Measurements from ENCODE around the gene WBP2. TPM values are rescaled to one million over a fixed set of nuclear protein-coding genes. Genes with fewer than 3 reads are reported as not detected.

Gene WBP2
- polyA plus RNA-seq, 3 donors, result 62.4 to 93.3 (median 67.9) TPM

DNA sequence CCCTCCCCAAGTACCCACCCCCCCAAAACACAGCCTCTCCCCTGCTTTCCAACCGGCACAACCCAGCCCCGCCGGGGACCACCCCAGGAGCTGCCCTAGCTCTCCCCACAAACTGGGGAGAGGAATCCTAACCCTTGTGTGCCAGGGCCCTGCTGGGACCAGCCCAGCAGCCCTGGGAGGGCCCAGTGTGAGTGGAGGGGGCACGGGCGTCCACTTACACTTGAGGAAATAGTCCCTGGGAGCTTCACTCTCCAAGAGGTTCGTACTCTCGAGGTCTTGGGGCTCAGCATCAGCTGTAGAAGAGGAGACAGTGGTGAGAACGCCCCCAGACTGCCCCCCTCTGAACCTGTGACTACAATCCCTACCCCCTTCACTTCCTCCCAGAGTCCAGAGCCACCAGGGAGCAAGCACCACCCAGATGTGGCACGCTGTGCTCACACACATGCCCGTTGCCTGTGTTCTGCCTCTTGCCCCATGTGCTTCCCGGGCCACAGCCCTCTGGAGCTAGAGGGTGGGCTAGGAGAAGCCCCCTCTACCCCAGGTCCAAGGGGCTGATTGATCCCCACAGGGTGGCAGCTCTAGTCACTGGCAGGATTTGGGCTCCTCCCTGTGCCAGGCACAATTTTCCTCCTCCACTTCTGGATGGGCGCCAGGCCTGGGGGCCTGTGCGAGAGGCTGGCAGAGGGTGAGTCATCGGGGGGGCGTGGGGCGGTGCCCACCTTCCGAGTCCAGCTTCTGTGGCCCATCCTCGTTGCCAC lies 20.2 kb upstream of the WBP2 start:
- peaks cover 2 to 6% of the 10 kb centered on the region in 2 donors for H3K36me3 Mint-ChIP-seq
- peaks cover 28% of the 10 kb centered on the region for H3K4me1 Mint-ChIP-seq
- H3K4me2 ChIP-seq (replicated peaks; ENCODE audit: extremely low read depth, low read length, poor library complexity, severe bottlenecking), result peak overlapping the region; percentile 58
- intact Hi-C loops (cut with micrococcal nuclease), result no loop called here
- no peak overlapping the region for H3K27ac Mint-ChIP-seq
- H4K20me1 ChIP-seq (ENCODE audit: insufficient read depth, low read length), result no peaks in the 10 kb centered on the region
- H3K4me3 ChIP-seq (replicated peaks in 1 of 3; ENCODE audit: low read depth in 2 of 3, low read length in 3 of 3), result peak overlapping the region in 1 of 3 experiments; percentile 60
- H3K4me1 ChIP-seq (ENCODE audit: control insufficient read depth in 1 of 2, insufficient read depth in 2 of 2, low read length in 2 of 2), result peaks cover 27 to 38% of the 10 kb centered on the region in 2 donors
- DNase-seq, result no peak
- peaks cover 0 to 14% (median 4%) of the 10 kb centered on the region in 7 donors for H3K9me3 Mint-ChIP-seq
- peak overlapping the region in 1 of 2 donors; percentile 95 for H3K4me3 Mint-ChIP-seq
- TF ChIP-seq, protein P1, sequence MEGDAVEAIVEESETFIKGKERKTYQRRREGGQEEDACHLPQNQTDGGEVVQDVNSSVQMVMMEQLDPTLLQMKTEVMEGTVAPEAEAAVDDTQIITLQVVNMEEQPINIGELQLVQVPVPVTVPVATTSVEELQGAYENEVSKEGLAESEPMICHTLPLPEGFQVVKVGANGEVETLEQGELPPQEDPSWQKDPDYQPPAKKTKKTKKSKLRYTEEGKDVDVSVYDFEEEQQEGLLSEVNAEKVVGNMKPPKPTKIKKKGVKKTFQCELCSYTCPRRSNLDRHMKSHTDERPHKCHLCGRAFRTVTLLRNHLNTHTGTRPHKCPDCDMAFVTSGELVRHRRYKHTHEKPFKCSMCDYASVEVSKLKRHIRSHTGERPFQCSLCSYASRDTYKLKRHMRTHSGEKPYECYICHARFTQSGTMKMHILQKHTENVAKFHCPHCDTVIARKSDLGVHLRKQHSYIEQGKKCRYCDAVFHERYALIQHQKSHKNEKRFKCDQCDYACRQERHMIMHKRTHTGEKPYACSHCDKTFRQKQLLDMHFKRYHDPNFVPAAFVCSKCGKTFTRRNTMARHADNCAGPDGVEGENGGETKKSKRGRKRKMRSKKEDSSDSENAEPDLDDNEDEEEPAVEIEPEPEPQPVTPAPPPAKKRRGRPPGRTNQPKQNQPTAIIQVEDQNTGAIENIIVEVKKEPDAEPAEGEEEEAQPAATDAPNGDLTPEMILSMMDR (IDR thresholded peaks at IDR 0.05), result no peak
- peaks cover 16 to 43% of the 10 kb centered on the region in 2 donors for H3K27me3 ChIP-seq (ENCODE audit: control insufficient read depth in 2 of 2, insufficient read depth in 2 of 2, low read length in 2 of 2)
- H3K36me3 ChIP-seq (replicated peaks in 1 of 2; ENCODE audit: control insufficient read depth in 1 of 2, insufficient read depth in 2 of 2, low read length in 2 of 2), result no peaks in the 10 kb centered on the region
- H3K9me3 ChIP-seq (replicated peaks in 1 of 2; ENCODE audit: control insufficient read depth in 1 of 2, insufficient read depth in 1 of 2, low read length in 2 of 2), result peaks cover 0 to 5% of the 10 kb centered on the region in 2 donors
- H3K27me3 Mint-ChIP-seq (ENCODE audit: low read depth in 3 of 3), result peaks cover 44 to 54% (median 45%) of the 10 kb centered on the region in 3 donors
- no peak overlapping the region for H3K9ac ChIP-seq (ENCODE audit: insufficient read depth, low read length, poor library complexity, severe bottlenecking)
- H2AFZ ChIP-seq (ENCODE audit: insufficient read depth, low read depth, low read length, poor library complexity, severe bottlenecking), result no peak overlapping the region
- WGBS (ENCODE audit: insufficient coverage), result 71% methylated on average over 6 of the region's 18 CpGs
- no peak overlapping the region for H3K27ac ChIP-seq (ENCODE audit: low read depth in 1 of 2, low read length in 2 of 2)
- no peaks in the 10 kb centered on the region for H3K79me2 ChIP-seq (ENCODE audit: insufficient read depth, low read length)

DNA sequence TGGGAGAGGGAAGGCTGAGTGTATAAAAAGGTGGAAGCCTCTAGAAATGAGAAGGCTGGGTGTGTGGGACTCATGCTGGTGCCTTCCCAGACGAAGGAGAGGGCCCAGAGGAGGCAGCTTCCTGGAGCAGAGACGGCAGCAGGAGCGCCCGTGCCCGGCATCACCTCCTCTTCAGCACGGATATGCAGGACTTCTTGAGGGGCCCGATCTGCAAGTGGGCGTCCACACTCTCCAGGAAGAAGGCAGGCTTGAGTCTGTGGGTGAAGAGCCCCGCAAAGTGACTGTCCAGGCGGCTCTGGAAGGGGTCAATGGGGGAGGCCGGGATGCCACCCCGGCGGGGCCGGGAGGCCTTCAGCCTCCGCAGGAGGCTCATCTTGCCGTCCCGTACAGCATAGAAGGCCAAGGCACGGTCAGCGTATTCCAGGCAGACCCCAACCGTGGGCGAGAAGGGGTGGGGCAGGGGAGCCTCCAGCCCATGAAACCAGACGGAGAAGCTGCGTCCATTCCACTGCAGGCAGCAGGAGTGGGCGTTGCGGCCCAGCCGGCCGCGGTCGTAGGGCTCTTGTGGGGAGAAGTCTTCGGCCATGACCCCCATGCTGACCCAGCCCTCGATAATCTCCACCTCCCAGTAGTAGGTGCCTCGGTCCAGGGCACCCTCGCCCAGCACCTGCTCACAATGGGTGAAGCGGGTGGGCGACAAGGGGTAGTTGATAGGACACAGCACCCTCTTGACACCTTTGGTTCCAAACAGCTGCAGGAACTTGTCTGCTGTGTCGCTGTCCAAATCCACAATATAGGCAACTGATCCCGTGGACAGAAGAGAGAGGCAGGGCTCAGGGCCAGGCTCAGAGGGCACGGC lies 19.4 kb upstream of the WBP2 start:
- H3K27ac Mint-ChIP-seq, result no peak overlapping the region
- Histone ChIP-seq H3K9me3 (replicated peaks in 1 of 2; ENCODE audit: control insufficient read depth in 1 of 2, insufficient read depth in 1 of 2, low read length in 2 of 2) (peaks cover 0 to 5% of the 10 kb centered on the region in 2 donors), H4K20me1 (ENCODE audit: insufficient read depth, low read length) (no peaks in the 10 kb centered on the region), H3K36me3 (replicated peaks in 1 of 2; ENCODE audit: control insufficient read depth in 1 of 2, insufficient read depth in 2 of 2, low read length in 2 of 2) (no peaks in the 10 kb centered on the region), H2AFZ (ENCODE audit: insufficient read depth, low read depth, low read length, poor library complexity, severe bottlenecking) (no peak overlapping the region), H3K79me2 (ENCODE audit: insufficient read depth, low read length) (no peaks in the 10 kb centered on the region), H3K27ac (ENCODE audit: low read depth in 1 of 2, low read length in 2 of 2) (no peak overlapping the region), H3K4me1 (ENCODE audit: control insufficient read depth in 1 of 2, insufficient read depth in 2 of 2, low read length in 2 of 2) (peaks cover 27 to 38% of the 10 kb centered on the region in 2 donors), H3K9ac (ENCODE audit: insufficient read depth, low read length, poor library complexity, severe bottlenecking) (no peak overlapping the region), H3K4me2 (replicated peaks; ENCODE audit: extremely low read depth, low read length, poor library complexity, severe bottlenecking) (no peak overlapping the region), H3K27me3 (ENCODE audit: control insufficient read depth in 2 of 2, insufficient read depth in 2 of 2, low read length in 2 of 2) (peaks cover 14 to 35% of the 10 kb centered on the region in 2 donors), H3K4me3 (replicated peaks in 1 of 3; ENCODE audit: low read depth in 2 of 3, low read length in 3 of 3) (no peak overlapping the region)
- TF ChIP-seq, protein P1 (IDR thresholded peaks at IDR 0.05), result no peak
- intact Hi-C loops (cut with micrococcal nuclease), result no loop called here
- H3K27me3 Mint-ChIP-seq (ENCODE audit: low read depth in 3 of 3), result peaks cover 36 to 46% (median 37%) of the 10 kb centered on the region in 3 donors
- DNase-seq, result no peak
- peaks cover 28% of the 10 kb centered on the region for H3K4me1 Mint-ChIP-seq
- 96% methylated on average over 26 of the region's 38 CpGs for WGBS (ENCODE audit: insufficient coverage)
- peaks cover 0 to 14% (median 4%) of the 10 kb centered on the region in 7 donors for H3K9me3 Mint-ChIP-seq
- peaks cover 2 to 6% of the 10 kb centered on the region in 2 donors for H3K36me3 Mint-ChIP-seq
- no peak overlapping the region for H3K4me3 Mint-ChIP-seq

Measured in CD14-positive monocyte (primary cell).